Body of pancreas (tissue), 4 donors: ENCODE results near the gene MRPL22. TPM values are rescaled to one million over a fixed set of nuclear protein-coding genes. Genes with fewer than 3 reads are reported as not detected.
A peak's percentile ranks its signal among the peaks of the same experiment; 100 is the strongest.
"Not testable (repeated sequence)": the region's sequence is repeated elsewhere in the genome, so short reads cannot be mapped to it uniquely, and the experiment has no call there.

Source experiments
- ATAC-seq: fragments of 150-250 bp; one replicate; pipeline ENCODE4 v1.9.1; 2016
- DNase-seq, 4 donors: peaks; one replicate each; pipeline ENCODE4 v3.0.0-alpha.2; 2019
- H3K27ac ChIP-seq, 4 donors: fragments of 200-600 bp; sonication (generic); 1 replicate in 3 of 4; 2 replicates in 1 of 4; pipeline versions ENCODE4 v1.5.1 to v1.6.1; 2016 to 2019; ENCODE audit warnings: mild to moderate bottlenecking in 1 of 4, mixed read lengths in 1 of 4, moderate library complexity in 1 of 4
- H3K27me3 ChIP-seq, 2 donors: fragments of 200-600 bp; sonication (generic); one replicate each; pipeline ENCODE4 v1.6.0; 2016; ENCODE audit warnings: mild to moderate bottlenecking in 1 of 2
- H3K36me3 ChIP-seq, 2 donors: fragments of 200-600 bp; sonication (generic); replicated peaks in 1 of 2; 2 replicates each; pipeline ENCODE4 v1.5.1; 2016; ENCODE audit warnings: low read depth in 2 of 2; ENCODE audit not compliant: insufficient read depth in 1 of 2
- H3K4me1 ChIP-seq: fragments of 200-600 bp; sonication (generic); one replicate; pipeline ENCODE4 v1.6.0; 2016
- H3K4me3 ChIP-seq, 2 donors: fragments of 200-600 bp; sonication (generic); 1 replicate in 1 of 2; 2 replicates in 1 of 2; pipeline ENCODE4 v1.5.1; 2016 to 2019
- H3K9me3 ChIP-seq, 3 donors: fragments of 200-600 bp; sonication (generic); 1 replicate in 2 of 3; 2 replicates in 1 of 3; pipeline ENCODE4 v1.5.1; 2016
- POLR2A ChIP-seq, 3 donors: fragments of 450-650 bp; IDR thresholded peaks; one replicate each; pipeline ENCODE4 v1.6.1; 2016; ENCODE audit warnings: antibody characterized with exemption in 3 of 3, mild to moderate bottlenecking in 2 of 3
- WGBS, 2 donors: methylation state at CpG; one replicate each; pipeline ENCODE4 v1.1.5; 2017; 5-methylcytosine and 5-hydroxymethylcytosine counted together
- intact Hi-C: fragments of 100-400 bp; cut with DNase I; formaldehyde crosslinking; loops from one replicate; pipeline ENCODE4 v1.15.1; 2023
- total RNA-seq, 2 donors: library from RNA; depleted of rRNA; stranded (reverse); fragments of >200 nt; gene quantifications; one replicate each; pipeline ENCODE4 v1.1.0, GENCODE V29; 2016
- TF ChIP-seq, protein P1 (sequence below), 7 experiments: fragments of 450-650 bp in 4 of 7; fragments of 200-600 bp in 3 of 7; sonication (generic) in 3 of 7; IDR thresholded peaks; one replicate each; pipeline ENCODE4 v1.5.1; 2016 to 2019; ENCODE audit warnings: antibody characterized with exemption in 7 of 7

Gene MRPL22
- total RNA-seq, 2 donors from 2014 or later = 3.9 to 18.5 TPM

GRCh38 chr5:154901913-154902312 lies 39.0 kb upstream of the MRPL22 start:
- Histone ChIP-seq H3K27ac (no peak overlapping the region), H3K27me3 (no peaks in the 10 kb centered on the region), H3K36me3 (peaks cover 5 to 31% of the 10 kb centered on the region in 2 donors), H3K4me3 (no peak overlapping the region), H3K9me3 (no peaks in the 10 kb centered on the region), H3K4me1 (no peaks in the 10 kb centered on the region)
- TF ChIP-seq, protein P1, sequence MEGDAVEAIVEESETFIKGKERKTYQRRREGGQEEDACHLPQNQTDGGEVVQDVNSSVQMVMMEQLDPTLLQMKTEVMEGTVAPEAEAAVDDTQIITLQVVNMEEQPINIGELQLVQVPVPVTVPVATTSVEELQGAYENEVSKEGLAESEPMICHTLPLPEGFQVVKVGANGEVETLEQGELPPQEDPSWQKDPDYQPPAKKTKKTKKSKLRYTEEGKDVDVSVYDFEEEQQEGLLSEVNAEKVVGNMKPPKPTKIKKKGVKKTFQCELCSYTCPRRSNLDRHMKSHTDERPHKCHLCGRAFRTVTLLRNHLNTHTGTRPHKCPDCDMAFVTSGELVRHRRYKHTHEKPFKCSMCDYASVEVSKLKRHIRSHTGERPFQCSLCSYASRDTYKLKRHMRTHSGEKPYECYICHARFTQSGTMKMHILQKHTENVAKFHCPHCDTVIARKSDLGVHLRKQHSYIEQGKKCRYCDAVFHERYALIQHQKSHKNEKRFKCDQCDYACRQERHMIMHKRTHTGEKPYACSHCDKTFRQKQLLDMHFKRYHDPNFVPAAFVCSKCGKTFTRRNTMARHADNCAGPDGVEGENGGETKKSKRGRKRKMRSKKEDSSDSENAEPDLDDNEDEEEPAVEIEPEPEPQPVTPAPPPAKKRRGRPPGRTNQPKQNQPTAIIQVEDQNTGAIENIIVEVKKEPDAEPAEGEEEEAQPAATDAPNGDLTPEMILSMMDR (IDR thresholded peaks at IDR 0.05) = no peak
- TF ChIP-seq POLR2A (IDR thresholded peaks at IDR 0.05) = no peak
- no peak for DNase-seq
- ATAC-seq = no peak
- intact Hi-C loops = no loop called here
- 92 to 99% methylated on average over 6 of the region's 6 CpGs for WGBS, 2 donors

GRCh38 chr5:154905601-154906000 lies 35.3 kb upstream of the MRPL22 start:
- peaks cover 0 to 30% of the 10 kb centered on the region in 2 donors for H3K36me3 ChIP-seq
- H3K4me1 ChIP-seq, H3K27me3 ChIP-seq, DNase-seq, H3K9me3 ChIP-seq, intact Hi-C loops, H3K4me3 ChIP-seq, H3K27ac ChIP-seq, ATAC-seq: not testable (repeated sequence)
- 84 to 89% methylated on average over 7 of the region's 7 CpGs for WGBS, 2 donors

- no peak overlapping the region for H3K4me3 ChIP-seq
- 58 to 65% methylated on average over 3 of the region's 3 CpGs for WGBS, 2 donors
- H3K27me3 ChIP-seq = no peaks in the 10 kb centered on the region
- H3K27ac ChIP-seq = no peak overlapping the region
- DNase-seq (peak in 1 of 4 donors; percentile 19), ATAC-seq (no peak)
- peaks cover 7 to 23% of the 10 kb centered on the region in 2 donors for H3K36me3 ChIP-seq
- no peaks in the 10 kb centered on the region for H3K4me1 ChIP-seq
- intact Hi-C loops = no loop called here
- H3K9me3 ChIP-seq = no peaks in the 10 kb centered on the region
- TF ChIP-seq POLR2A (IDR thresholded peaks at IDR 0.05) = no peak
- TF ChIP-seq, protein P1 (IDR thresholded peaks at IDR 0.05) = no peak
These were observed 24.0 kb upstream of the MRPL22 start for GRCh38 chr5:154916874-154917273.

- Histone ChIP-seq H3K4me1 (no peaks in the 10 kb centered on the region), H3K27me3 (no peaks in the 10 kb centered on the region), H3K4me3 (no peak overlapping the region), H3K27ac (no peak overlapping the region), H3K9me3 (no peaks in the 10 kb centered on the region), H3K36me3 (peaks cover 7 to 21% of the 10 kb centered on the region in 2 donors)
- no peak for ATAC-seq
- WGBS, 2 donors = 67 to 69% methylated on average over 4 of the region's 4 CpGs
- no peak for DNase-seq
- no peak for TF ChIP-seq POLR2A (IDR thresholded peaks at IDR 0.05)
- TF ChIP-seq, protein P1 (IDR thresholded peaks at IDR 0.05) = no peak
- intact Hi-C loops = no loop called here
These were observed 23.1 kb upstream of the MRPL22 start for GRCh38 chr5:154917757-154918156.

GRCh38 chr5:154923441-154924430 lies 17.1 kb upstream of the MRPL22 start:
- no peak overlapping the region for H3K4me3 ChIP-seq
- peaks cover 13 to 28% of the 10 kb centered on the region in 2 donors for H3K36me3 ChIP-seq
- no peaks in the 10 kb centered on the region for H3K4me1 ChIP-seq
- TF ChIP-seq POLR2A (IDR thresholded peaks at IDR 0.05) = no peak
- TF ChIP-seq, protein P1 (IDR thresholded peaks at IDR 0.05) = no peak
- intact Hi-C loops = no loop called here
- ATAC-seq (no peak), DNase-seq (no peak)
- H3K27me3 ChIP-seq = no peaks in the 10 kb centered on the region
- H3K9me3 ChIP-seq = no peaks in the 10 kb centered on the region
- no peak overlapping the region for H3K27ac ChIP-seq
- 89 to 90% methylated on average over 7 of the region's 7 CpGs for WGBS, 2 donors
